IgD-negative memory B cell (primary cell): ENCODE data around the gene BNIP5. TPM values are rescaled to one million over a fixed set of nuclear protein-coding genes. Genes with fewer than 3 reads are reported as not detected.
"Not testable (repeated sequence)": the region's sequence is repeated elsewhere in the genome, so short reads cannot be mapped to it uniquely, and the experiment has no call there.

Experiments used
- H3K27ac Mint-ChIP-seq, 3 donors: one replicate each; pipeline ENCODE4 v1.8.0; 2020 to 2022; ENCODE audit warnings: mild to moderate bottlenecking in 3 of 3, mixed read lengths in 3 of 3, moderate library complexity in 1 of 3
- H3K27me3 Mint-ChIP-seq: one replicate; pipeline ENCODE4 v1.8.0; 2021; ENCODE audit warnings: mixed read lengths
- H3K36me3 Mint-ChIP-seq: one replicate; pipeline ENCODE4 v1.8.0; 2020; ENCODE audit warnings: mild to moderate bottlenecking, mixed read lengths
- H3K4me1 Mint-ChIP-seq, 3 donors: one replicate each; pipeline ENCODE4 v1.8.0; 2020 to 2022; ENCODE audit warnings: mixed read lengths in 3 of 3, mild to moderate bottlenecking in 1 of 3
- H3K4me3 Mint-ChIP-seq, 4 donors: one replicate each; pipeline ENCODE4 v1.8.0; 2020 to 2022; ENCODE audit warnings: mild to moderate bottlenecking in 4 of 4, mixed read lengths in 4 of 4, moderate library complexity in 3 of 4
- H3K9me3 Mint-ChIP-seq, 3 donors: one replicate each; pipeline ENCODE4 v1.8.0; 2020 to 2021; ENCODE audit warnings: mixed read lengths in 3 of 3, mild to moderate bottlenecking in 1 of 3
- polyA plus RNA-seq: library from polyadenylated mRNA; unstranded; fragments of 300-500 nt; fragmentation: Illumina TruSeq; gene quantifications from one replicate; pipeline ENCODE4 v1.2.3, GENCODE V29; 2021

The BNIP5 gene
- polyA plus RNA-seq, 1 donor from 2014 or later, result not detected

- peaks cover 10 to 15% (median 12%) of the 10 kb centered on the region in 3 donors for H3K4me1 Mint-ChIP-seq
- no peaks in the 10 kb centered on the region for H3K9me3 Mint-ChIP-seq
- H3K27me3 Mint-ChIP-seq, result peaks cover 15% of the 10 kb centered on the region
- no peak overlapping the region for H3K27ac Mint-ChIP-seq
- no peaks in the 10 kb centered on the region for H3K36me3 Mint-ChIP-seq
- H3K4me3 Mint-ChIP-seq, result peak overlapping the region; percentile 6 to 89 (median 80)
Measured at GRCh38 chr6:36340618-36341454, 4.1 kb upstream of the BNIP5 start.

- H3K27me3 Mint-ChIP-seq, result peaks cover 15% of the 10 kb centered on the region
- H3K36me3 Mint-ChIP-seq, result no peaks in the 10 kb centered on the region
- peak overlapping the region in 1 of 3 donors; percentile 10 for H3K27ac Mint-ChIP-seq
- H3K9me3 Mint-ChIP-seq, result no peaks in the 10 kb centered on the region
- peak overlapping the region in 1 of 4 donors; percentile 53 for H3K4me3 Mint-ChIP-seq
- H3K4me1 Mint-ChIP-seq, result peaks cover 10 to 20% (median 12%) of the 10 kb centered on the region in 3 donors
Measured at GRCh38 chr6:36340306-36340617, 3.6 kb upstream of the BNIP5 start.

GRCh38 chr6:36339146-36339545, 2.5 kb upstream of the BNIP5 start:
- Mint-ChIP-seq H3K4me3 (no peak overlapping the region), H3K9me3 (no peaks in the 10 kb centered on the region), H3K36me3 (no peaks in the 10 kb centered on the region), H3K27ac (no peak overlapping the region), H3K27me3 (peaks cover 21% of the 10 kb centered on the region), H3K4me1 (peaks cover 12 to 26% (median 12%) of the 10 kb centered on the region in 3 donors)

- H3K4me3 Mint-ChIP-seq, H3K9me3 Mint-ChIP-seq, H3K27ac Mint-ChIP-seq, H3K36me3 Mint-ChIP-seq: not testable (repeated sequence)
- peaks cover 21% of the 10 kb centered on the region for H3K27me3 Mint-ChIP-seq
- H3K4me1 Mint-ChIP-seq, result peaks cover 12 to 26% (median 12%) of the 10 kb centered on the region in 3 donors
Measured at GRCh38 chr6:36338223-36338622, 1.5 kb upstream of the BNIP5 start.

- no peaks in the 10 kb centered on the region for H3K36me3 Mint-ChIP-seq
- H3K4me3 Mint-ChIP-seq, result no peak overlapping the region
- peaks cover 0 to 2% (median 0%) of the 10 kb centered on the region in 3 donors for H3K9me3 Mint-ChIP-seq
- peaks cover 12 to 26% (median 12%) of the 10 kb centered on the region in 3 donors for H3K4me1 Mint-ChIP-seq
- H3K27ac Mint-ChIP-seq, result no peak overlapping the region
- peaks cover 24% of the 10 kb centered on the region for H3K27me3 Mint-ChIP-seq
Measured at GRCh38 chr6:36337814-36338213, 1.1 kb upstream of the BNIP5 start.

- H3K36me3 Mint-ChIP-seq, result no peaks in the 10 kb centered on the region
- peaks cover 12 to 26% (median 14%) of the 10 kb centered on the region in 3 donors for H3K4me1 Mint-ChIP-seq
- peaks cover 0 to 2% (median 0%) of the 10 kb centered on the region in 3 donors for H3K9me3 Mint-ChIP-seq
- no peak overlapping the region for H3K4me3 Mint-ChIP-seq
- no peak overlapping the region for H3K27ac Mint-ChIP-seq
- peaks cover 25% of the 10 kb centered on the region for H3K27me3 Mint-ChIP-seq
Measured at GRCh38 chr6:36336208-36336710, 429 bp downstream of the BNIP5 start.

GRCh38 chr6:36335465-36336207, 1.1 kb downstream of the BNIP5 start:
- H3K4me3 Mint-ChIP-seq, result no peak overlapping the region
- H3K27ac Mint-ChIP-seq, result no peak overlapping the region
- H3K4me1 Mint-ChIP-seq, result peaks cover 7 to 23% (median 11%) of the 10 kb centered on the region in 3 donors
- H3K9me3 Mint-ChIP-seq, result peaks cover 0 to 2% (median 0%) of the 10 kb centered on the region in 3 donors
- H3K27me3 Mint-ChIP-seq, result peaks cover 22% of the 10 kb centered on the region
- H3K36me3 Mint-ChIP-seq, result no peaks in the 10 kb centered on the region

- Mint-ChIP-seq H3K4me1 (peaks cover 7 to 23% (median 11%) of the 10 kb centered on the region in 3 donors), H3K9me3 (peaks cover 0 to 2% (median 0%) of the 10 kb centered on the region in 3 donors), H3K4me3 (no peak overlapping the region), H3K27ac (no peak overlapping the region), H3K27me3 (peaks cover 21% of the 10 kb centered on the region), H3K36me3 (no peaks in the 10 kb centered on the region)
Measured at GRCh38 chr6:36334832-36335459, 1.7 kb downstream of the BNIP5 start.

- Mint-ChIP-seq H3K27ac (no peak overlapping the region), H3K4me1 (peaks cover 7 to 23% (median 11%) of the 10 kb centered on the region in 3 donors), H3K27me3 (peaks cover 21% of the 10 kb centered on the region), H3K36me3 (no peaks in the 10 kb centered on the region), H3K9me3 (peaks cover 0 to 2% (median 0%) of the 10 kb centered on the region in 3 donors), H3K4me3 (no peak overlapping the region)
Measured at GRCh38 chr6:36333931-36334725, 2.6 kb downstream of the BNIP5 start.

- Mint-ChIP-seq H3K27me3 (peaks cover 21% of the 10 kb centered on the region), H3K36me3 (no peaks in the 10 kb centered on the region), H3K9me3 (peaks cover 0 to 2% (median 0%) of the 10 kb centered on the region in 3 donors), H3K4me1 (peaks cover 7 to 23% (median 9%) of the 10 kb centered on the region in 3 donors), H3K4me3 (no peak overlapping the region), H3K27ac (no peak overlapping the region)
Measured at GRCh38 chr6:36333171-36333895, 3.4 kb downstream of the BNIP5 start.

- H3K4me3 Mint-ChIP-seq, result no peak overlapping the region
- H3K9me3 Mint-ChIP-seq, result peaks cover 0 to 2% (median 0%) of the 10 kb centered on the region in 3 donors
- no peaks in the 10 kb centered on the region for H3K36me3 Mint-ChIP-seq
- H3K27me3 Mint-ChIP-seq, result peaks cover 17% of the 10 kb centered on the region
- no peak overlapping the region for H3K27ac Mint-ChIP-seq
- H3K4me1 Mint-ChIP-seq, result peaks cover 0 to 18% (median 6%) of the 10 kb centered on the region in 3 donors
Measured at GRCh38 chr6:36331381-36331780, 5.3 kb downstream of the BNIP5 start.

GRCh38 chr6:36330366-36330765, 6.3 kb downstream of the BNIP5 start:
- Mint-ChIP-seq H3K9me3 (peaks cover 0 to 2% (median 0%) of the 10 kb centered on the region in 3 donors), H3K27me3 (peaks cover 12% of the 10 kb centered on the region), H3K4me1 (peaks cover 0 to 10% (median 7%) of the 10 kb centered on the region in 3 donors), H3K36me3 (no peaks in the 10 kb centered on the region), H3K27ac (no peak overlapping the region), H3K4me3 (no peak overlapping the region)

GRCh38 chr6:36329798-36330291, 6.8 kb downstream of the BNIP5 start:
- no peak overlapping the region for H3K4me3 Mint-ChIP-seq
- peaks cover 0 to 7% (median 5%) of the 10 kb centered on the region in 3 donors for H3K4me1 Mint-ChIP-seq
- peaks cover 8% of the 10 kb centered on the region for H3K27me3 Mint-ChIP-seq
- no peak overlapping the region for H3K27ac Mint-ChIP-seq
- no peaks in the 10 kb centered on the region for H3K36me3 Mint-ChIP-seq
- peaks cover 0 to 2% (median 0%) of the 10 kb centered on the region in 3 donors for H3K9me3 Mint-ChIP-seq
